ENCODE data around the gene EFCAB14. TPM values are rescaled to one million over a fixed set of nuclear protein-coding genes. Genes with fewer than 3 reads are reported as not detected.
"Not testable (repeated sequence)": the region's sequence is repeated elsewhere in the genome, so short reads cannot be mapped to it uniquely, and the experiment has no call there.

EFCAB14 gene
- total and polyA plus RNA-seq, 4 experiments from 2014 or later: 87.0 to 117 (median 97.6) TPM

- Histone ChIP-seq H3K9me3 (ENCODE audit: control insufficient read depth in 1 of 2, low read length in 2 of 2) (no peaks in the 10 kb centered on the region), H3K27ac (ENCODE audit: low read depth, low read length) (no peak overlapping the region), H3K36me3 (ENCODE audit: insufficient read depth, low read length) (peaks cover 36% of the 10 kb centered on the region), H3K4me1 (ENCODE audit: insufficient read depth, low read length) (no peaks in the 10 kb centered on the region), H3K27me3 (ENCODE audit: insufficient read depth, low read length) (no peaks in the 10 kb centered on the region), H3K4me3 (ENCODE audit: low read length in 2 of 2) (no peak overlapping the region)
- POLR2A ChIA-PET (ENCODE audit: partially characterized antibody): no interaction called here
- peaks cover 49 to 59% of the 10 kb centered on the region in 2 donors for H3K36me3 Mint-ChIP-seq
- no peaks in the 10 kb centered on the region for H3K27me3 Mint-ChIP-seq
- H3K4me3 Mint-ChIP-seq: no peak overlapping the region
- peak overlapping the region in 2 of 7 donors; percentile 61 to 62 for H3K27ac Mint-ChIP-seq
- DNase-seq: no peak
- peaks cover 0 to 10% (median 4%) of the 10 kb centered on the region in 4 donors for H3K4me1 Mint-ChIP-seq
- H3K9me3 Mint-ChIP-seq: peaks cover 0 to 5% (median 0%) of the 10 kb centered on the region in 8 donors
- intact Hi-C loops (cut with micrococcal nuclease): no loop called here
- CTCF ChIA-PET (ENCODE audit: partially characterized antibody): interaction anchor here (1.5 kb wide), 1 partner anchor 10 kb away, joined by 3 read pairs; no protein-coding TSS in a partner anchor
Measured at GRCh38 chr1:46659307-46659870, 59.5 kb downstream of the EFCAB14 start.

- peaks cover 0 to 10% (median 6%) of the 10 kb centered on the region in 4 donors for H3K4me1 Mint-ChIP-seq
- Histone ChIP-seq H3K27ac (ENCODE audit: low read depth, low read length) (no peak overlapping the region), H3K4me3 (ENCODE audit: low read length in 2 of 2) (no peak overlapping the region), H3K27me3 (ENCODE audit: insufficient read depth, low read length) (no peaks in the 10 kb centered on the region), H3K9me3 (ENCODE audit: control insufficient read depth in 1 of 2, low read length in 2 of 2) (no peaks in the 10 kb centered on the region), H3K36me3 (ENCODE audit: insufficient read depth, low read length) (peaks cover 33% of the 10 kb centered on the region), H3K4me1 (ENCODE audit: insufficient read depth, low read length) (no peaks in the 10 kb centered on the region)
- peaks cover 55 to 64% of the 10 kb centered on the region in 2 donors for H3K36me3 Mint-ChIP-seq
- H3K27me3 Mint-ChIP-seq: no peaks in the 10 kb centered on the region
- H3K4me3 Mint-ChIP-seq: no peak overlapping the region
- ChIA-PET POLR2A (ENCODE audit: partially characterized antibody) (interaction anchor here (1.0 to 2.0 kb wide), 3 partner anchors 8 to 54 kb away, joined by 3 to 6 read pairs (median 3); partner anchors contain the start of genes ATPAF1 and MKNK1), CTCF (ENCODE audit: partially characterized antibody) (no interaction called here)
- intact Hi-C loops (cut with micrococcal nuclease): no loop called here
- H3K27ac Mint-ChIP-seq: no peak overlapping the region
- DNase-seq: no peak
- peaks cover 0 to 5% (median 0%) of the 10 kb centered on the region in 8 donors for H3K9me3 Mint-ChIP-seq
Measured at GRCh38 chr1:46657775-46658174, 61.1 kb downstream of the EFCAB14 start.

GRCh38 chr1:46656643-46657042 is 62.3 kb downstream of the EFCAB14 start:
- H3K4me1 Mint-ChIP-seq: peaks cover 0 to 10% (median 6%) of the 10 kb centered on the region in 4 donors
- Histone ChIP-seq H3K4me1 (ENCODE audit: insufficient read depth, low read length) (no peaks in the 10 kb centered on the region), H3K27ac (ENCODE audit: low read depth, low read length) (no peak overlapping the region), H3K4me3 (ENCODE audit: low read length in 2 of 2) (no peak overlapping the region), H3K9me3 (ENCODE audit: control insufficient read depth in 1 of 2, low read length in 2 of 2) (no peaks in the 10 kb centered on the region), H3K36me3 (ENCODE audit: insufficient read depth, low read length) (peaks cover 33% of the 10 kb centered on the region), H3K27me3 (ENCODE audit: insufficient read depth, low read length) (no peaks in the 10 kb centered on the region)
- ChIA-PET CTCF (ENCODE audit: partially characterized antibody) (no interaction called here), POLR2A (ENCODE audit: partially characterized antibody) (interaction anchor here (1.0 to 2.0 kb wide), 3 partner anchors 9 to 53 kb away, joined by 3 to 6 read pairs (median 3); partner anchors contain the start of genes ATPAF1 and MKNK1)
- H3K27me3 Mint-ChIP-seq: no peaks in the 10 kb centered on the region
- DNase-seq: no peak
- H3K27ac Mint-ChIP-seq: no peak overlapping the region
- H3K4me3 Mint-ChIP-seq: no peak overlapping the region
- H3K36me3 Mint-ChIP-seq: peaks cover 64 to 73% of the 10 kb centered on the region in 2 donors
- peaks cover 0 to 5% (median 0%) of the 10 kb centered on the region in 8 donors for H3K9me3 Mint-ChIP-seq
- intact Hi-C loops (cut with micrococcal nuclease): no loop called here

- no peak for DNase-seq
- CTCF ChIA-PET (ENCODE audit: partially characterized antibody): no interaction called here
- H3K4me3 Mint-ChIP-seq: no peak overlapping the region
- H3K4me1 ChIP-seq (ENCODE audit: insufficient read depth, low read length): no peaks in the 10 kb centered on the region
- peak overlapping the region in 2 of 7 donors; percentile 9 to 64 for H3K27ac Mint-ChIP-seq
- H3K27me3 ChIP-seq (ENCODE audit: insufficient read depth, low read length): no peaks in the 10 kb centered on the region
- H3K36me3 Mint-ChIP-seq: peaks cover 65 to 73% of the 10 kb centered on the region in 2 donors
- intact Hi-C loops (cut with micrococcal nuclease): no loop called here
- POLR2A ChIA-PET (ENCODE audit: partially characterized antibody): interaction anchor here (0.5 to 2.0 kb wide), 2 partner anchors 12 to 1924 kb away, joined by 3 to 6 read pairs; partner anchors contain the start of gene ATPAF1
- H3K4me1 Mint-ChIP-seq: peaks cover 0 to 10% (median 6%) of the 10 kb centered on the region in 4 donors
- no peak overlapping the region for H3K27ac ChIP-seq (ENCODE audit: low read depth, low read length)
- H3K27me3 Mint-ChIP-seq: no peaks in the 10 kb centered on the region
- no peaks in the 10 kb centered on the region for H3K9me3 ChIP-seq (ENCODE audit: control insufficient read depth in 1 of 2, low read length in 2 of 2)
- H3K4me3 ChIP-seq (ENCODE audit: low read length in 2 of 2): no peak overlapping the region
- peaks cover 33% of the 10 kb centered on the region for H3K36me3 ChIP-seq (ENCODE audit: insufficient read depth, low read length)
- peaks cover 0 to 5% (median 0%) of the 10 kb centered on the region in 8 donors for H3K9me3 Mint-ChIP-seq
Measured at GRCh38 chr1:46655848-46656247, 63.1 kb downstream of the EFCAB14 start.

- H3K27me3 Mint-ChIP-seq; intact Hi-C loops (cut with micrococcal nuclease); H3K9me3 Mint-ChIP-seq; H3K9me3 ChIP-seq (ENCODE audit: control insufficient read depth in 1 of 2, low read length in 2 of 2); CTCF ChIA-PET (ENCODE audit: partially characterized antibody); POLR2A ChIA-PET (ENCODE audit: partially characterized antibody); H3K4me1 Mint-ChIP-seq; DNase-seq; H3K4me3 Mint-ChIP-seq; H3K27me3 ChIP-seq (ENCODE audit: insufficient read depth, low read length); H3K4me1 ChIP-seq (ENCODE audit: insufficient read depth, low read length); H3K4me3 ChIP-seq (ENCODE audit: low read length in 2 of 2); H3K27ac ChIP-seq (ENCODE audit: low read depth, low read length): not testable (repeated sequence)
- Mint-ChIP-seq H3K36me3 (peaks cover 76 to 77% of the 10 kb centered on the region in 2 donors), H3K27ac (peak overlapping the region in 2 of 7 donors; percentile 22)
- H3K36me3 ChIP-seq (ENCODE audit: insufficient read depth, low read length): peaks cover 36% of the 10 kb centered on the region
Measured at GRCh38 chr1:46654698-46655097, 64.2 kb downstream of the EFCAB14 start.

GRCh38 chr1:46654012-46654411 is 64.9 kb downstream of the EFCAB14 start:
- H3K27ac Mint-ChIP-seq: peak overlapping the region in 1 of 7 donors; percentile 55
- Histone ChIP-seq H3K4me1 (ENCODE audit: insufficient read depth, low read length) (no peaks in the 10 kb centered on the region), H3K36me3 (ENCODE audit: insufficient read depth, low read length) (peaks cover 33% of the 10 kb centered on the region), H3K9me3 (ENCODE audit: control insufficient read depth in 1 of 2, low read length in 2 of 2) (no peaks in the 10 kb centered on the region), H3K27ac (ENCODE audit: low read depth, low read length) (no peak overlapping the region), H3K27me3 (ENCODE audit: insufficient read depth, low read length) (no peaks in the 10 kb centered on the region), H3K4me3 (ENCODE audit: low read length in 2 of 2) (no peak overlapping the region)
- ChIA-PET POLR2A (ENCODE audit: partially characterized antibody) (interaction anchor here (1.5 kb wide), 1 partner anchor 14 kb away, joined by 4 read pairs; the partner anchor contains the start of gene ATPAF1), CTCF (ENCODE audit: partially characterized antibody) (no interaction called here)
- no peak for DNase-seq
- H3K36me3 Mint-ChIP-seq: peaks cover 77 to 80% of the 10 kb centered on the region in 2 donors
- H3K27me3 Mint-ChIP-seq: no peaks in the 10 kb centered on the region
- intact Hi-C loops (cut with micrococcal nuclease): no loop called here
- H3K4me1 Mint-ChIP-seq: peaks cover 0 to 6% (median 1%) of the 10 kb centered on the region in 4 donors
- H3K9me3 Mint-ChIP-seq: peaks cover 0 to 8% (median 1%) of the 10 kb centered on the region in 8 donors
- no peak overlapping the region for H3K4me3 Mint-ChIP-seq

- Mint-ChIP-seq H3K4me3 (no peak overlapping the region), H3K36me3 (peaks cover 76 to 83% of the 10 kb centered on the region in 2 donors), H3K4me1 (peaks cover 0 to 6% (median 1%) of the 10 kb centered on the region in 4 donors), H3K27ac (peak overlapping the region in 1 of 7 donors; percentile 6), H3K9me3 (peaks cover 0 to 8% (median 1%) of the 10 kb centered on the region in 8 donors), H3K27me3 (no peaks in the 10 kb centered on the region)
- ChIA-PET CTCF (ENCODE audit: partially characterized antibody) (interaction anchor here (0.8 kb wide), 1 partner anchor 63 kb away, joined by 3 read pairs; no protein-coding TSS in a partner anchor), POLR2A (ENCODE audit: partially characterized antibody) (interaction anchor here (0.9 to 1.5 kb wide), 2 partner anchors 14 to 37 kb away, joined by 3 to 4 read pairs; partner anchors contain the start of gene ATPAF1)
- H3K9me3 ChIP-seq (ENCODE audit: control insufficient read depth in 1 of 2, low read length in 2 of 2): no peaks in the 10 kb centered on the region
- DNase-seq: no peak
- intact Hi-C loops (cut with micrococcal nuclease): no loop called here
- no peak overlapping the region for H3K4me3 ChIP-seq (ENCODE audit: low read length in 2 of 2)
- H3K4me1 ChIP-seq (ENCODE audit: insufficient read depth, low read length): no peaks in the 10 kb centered on the region
- H3K36me3 ChIP-seq (ENCODE audit: insufficient read depth, low read length): peaks cover 32% of the 10 kb centered on the region
- no peak overlapping the region for H3K27ac ChIP-seq (ENCODE audit: low read depth, low read length)
- no peaks in the 10 kb centered on the region for H3K27me3 ChIP-seq (ENCODE audit: insufficient read depth, low read length)
Measured at GRCh38 chr1:46653405-46653958, 65.4 kb downstream of the EFCAB14 start.
